HG03457 (cell line): ENCODE measurements around the gene ZNF24.

ENCODE experiments used
- ATAC-seq: cut with Tn5 transposase; IDR thresholded peaks from one replicate; pipeline ENCODE4 v1.9.1; 2021; ENCODE audit warnings: moderate number of reproducible peaks; ENCODE audit not compliant: unreplicated experiment

The ZNF24 gene

DNA sequence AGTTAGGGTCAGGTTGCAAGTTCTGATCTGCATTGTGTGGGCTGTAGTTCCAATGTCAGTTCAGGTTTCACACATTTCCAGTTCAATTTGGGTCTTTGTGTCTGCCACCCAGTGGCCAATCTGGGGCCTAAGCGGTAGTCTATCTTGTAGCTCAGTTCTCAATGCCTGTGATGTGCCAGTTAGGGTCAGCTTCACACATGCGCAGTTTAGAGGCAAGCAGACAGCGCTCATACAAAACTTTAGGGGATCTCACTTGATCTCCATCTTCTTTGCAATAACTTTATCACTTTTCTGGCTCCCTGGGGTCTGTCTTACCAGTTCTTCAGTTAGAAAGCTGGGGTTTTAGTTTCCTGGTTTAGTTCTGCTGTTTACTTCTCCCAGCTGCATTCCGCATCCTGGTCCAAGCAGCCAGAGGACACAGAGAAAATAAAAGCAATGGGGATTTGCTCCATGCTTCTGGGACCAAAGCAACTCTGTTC, 11.0 kb upstream of the ZNF24 start:
- ATAC-seq = peak; percentile 77

DNA sequence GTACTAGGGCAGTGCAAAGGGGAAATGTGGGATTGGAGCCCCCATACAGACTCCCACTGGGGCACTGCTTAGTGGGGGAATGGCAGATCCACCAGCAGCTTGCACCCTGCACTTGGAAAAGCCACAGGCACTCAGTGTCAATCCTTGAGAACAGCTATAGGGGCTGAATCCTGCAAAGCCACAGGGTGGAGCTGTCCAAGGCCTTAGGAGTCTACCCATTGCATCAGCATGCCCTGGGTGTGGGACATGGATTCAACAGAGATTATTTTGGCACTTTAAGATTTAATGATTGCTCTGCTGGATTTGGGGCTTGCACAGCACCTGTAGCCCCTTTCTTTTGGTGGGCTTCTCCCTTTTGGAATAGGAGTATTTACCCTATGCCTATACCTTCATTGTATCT, 8.6 kb upstream of the ZNF24 start:
- ATAC-seq = no peak

DNA sequence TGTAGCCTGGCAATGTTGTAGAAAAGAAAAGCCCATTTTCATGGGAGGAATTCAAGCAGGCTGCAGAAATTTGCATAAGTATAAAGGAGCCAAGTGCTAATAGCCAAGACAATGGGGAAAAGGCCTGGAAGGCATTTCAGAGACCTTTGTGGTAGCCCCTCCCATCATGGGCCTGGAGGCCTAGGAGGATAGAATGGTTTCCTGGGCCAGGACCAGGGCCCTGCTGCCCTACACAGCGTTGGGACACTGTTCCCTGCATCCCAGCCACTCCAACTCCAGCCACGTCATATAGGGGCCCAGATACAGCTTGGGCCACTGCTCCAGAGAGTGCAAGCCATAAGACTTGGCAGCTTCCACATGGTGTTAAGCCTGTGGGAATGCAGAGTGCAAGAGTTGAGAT, 8.1 kb upstream of the ZNF24 start:
- ATAC-seq = no peak

DNA sequence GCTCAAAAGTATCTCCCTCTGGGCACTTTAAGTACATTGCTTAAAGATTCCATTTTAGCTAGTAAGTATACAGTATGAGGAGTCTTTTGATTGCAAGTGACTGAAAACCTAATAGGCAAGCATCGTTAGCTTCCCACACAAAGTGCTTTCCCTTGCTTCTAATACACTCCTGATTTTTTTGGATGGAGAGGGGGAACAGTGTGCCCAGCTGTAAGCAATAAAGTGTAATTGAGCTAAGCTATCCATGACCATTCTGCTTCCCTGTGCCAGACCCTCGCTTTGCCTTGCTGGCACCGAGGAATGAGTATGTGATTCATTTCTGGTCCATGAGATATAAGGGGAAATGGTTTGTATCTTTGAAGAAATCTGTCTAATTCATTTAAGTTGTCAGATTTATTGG, 3.8 kb upstream of the ZNF24 start:
- no peak for ATAC-seq

DNA sequence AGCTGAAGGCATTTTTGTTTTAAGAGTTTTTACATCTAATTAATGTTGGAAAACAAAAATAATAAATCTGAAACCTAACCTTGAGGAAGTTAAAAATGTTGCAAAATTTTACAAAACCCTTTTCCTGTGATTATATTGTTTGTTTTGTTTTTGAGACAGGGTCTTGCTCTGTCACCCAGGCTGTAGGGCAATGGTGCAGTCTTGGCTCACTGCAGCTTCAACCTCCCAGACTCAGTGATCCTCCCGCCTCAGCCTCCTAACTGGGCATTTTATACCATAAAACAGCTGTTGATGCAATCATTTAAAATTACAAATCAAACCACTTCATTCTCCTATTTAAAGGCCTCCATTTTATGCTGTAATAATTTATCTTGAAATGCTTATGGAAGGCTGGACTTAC, 1.7 kb upstream of the ZNF24 start:
- no peak for ATAC-seq

DNA sequence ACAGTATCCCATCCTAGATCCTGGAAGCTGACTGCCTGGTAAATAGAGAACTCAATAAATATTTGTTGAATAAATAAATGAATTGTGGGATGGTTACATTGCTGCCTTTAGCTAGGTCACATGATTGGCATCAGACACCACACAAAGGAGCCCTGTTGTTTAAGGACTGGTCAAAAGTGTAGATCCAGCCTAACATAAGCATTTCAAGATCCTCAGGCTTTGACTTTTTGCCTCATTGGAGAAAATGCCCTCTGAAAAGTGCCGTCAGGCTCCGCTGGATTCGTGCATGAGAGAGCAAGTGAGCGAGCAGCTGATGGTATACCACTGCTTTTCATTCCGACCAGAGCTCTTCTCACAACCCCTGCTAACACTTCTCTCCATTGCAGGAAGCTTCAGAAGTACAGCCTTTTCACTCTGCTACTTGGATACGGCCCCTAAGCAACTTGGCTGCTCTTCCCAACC, 1.3 kb upstream of the ZNF24 start:
- no peak for ATAC-seq

DNA sequence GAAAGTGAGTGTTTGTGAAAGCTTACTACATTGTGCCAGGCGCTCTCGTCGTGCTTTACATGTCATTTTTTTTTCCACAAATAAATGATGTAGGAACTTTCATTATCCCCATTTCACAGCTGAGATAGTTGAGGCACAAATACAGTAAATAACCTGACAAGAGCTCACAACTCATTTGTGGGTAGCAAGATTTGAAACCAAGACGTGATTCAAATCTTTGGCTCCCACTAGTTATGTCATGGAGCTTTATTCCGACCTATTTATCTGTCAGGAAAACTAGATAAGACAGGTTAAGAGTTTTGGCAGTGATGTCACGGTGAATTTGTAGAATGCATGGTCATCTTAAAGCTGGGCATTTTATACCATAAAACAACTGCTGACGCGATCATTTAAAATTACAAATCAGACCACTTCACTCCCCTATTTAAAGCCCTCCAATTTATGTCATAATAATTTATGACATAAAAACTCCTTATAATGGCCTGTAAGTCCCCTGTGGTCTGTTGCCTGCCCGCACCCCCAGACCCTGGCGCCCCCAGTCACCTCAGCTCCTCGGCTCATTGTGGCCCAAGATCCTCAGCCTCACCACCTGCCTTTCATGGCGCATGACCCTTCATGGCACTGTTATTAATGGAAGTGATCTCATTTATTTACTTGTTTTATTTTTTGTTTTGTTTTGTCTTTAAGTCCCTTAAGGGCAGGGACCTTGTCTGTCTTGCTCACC, 678 bp upstream of the ZNF24 start:
- peak; percentile 5 for ATAC-seq

DNA sequence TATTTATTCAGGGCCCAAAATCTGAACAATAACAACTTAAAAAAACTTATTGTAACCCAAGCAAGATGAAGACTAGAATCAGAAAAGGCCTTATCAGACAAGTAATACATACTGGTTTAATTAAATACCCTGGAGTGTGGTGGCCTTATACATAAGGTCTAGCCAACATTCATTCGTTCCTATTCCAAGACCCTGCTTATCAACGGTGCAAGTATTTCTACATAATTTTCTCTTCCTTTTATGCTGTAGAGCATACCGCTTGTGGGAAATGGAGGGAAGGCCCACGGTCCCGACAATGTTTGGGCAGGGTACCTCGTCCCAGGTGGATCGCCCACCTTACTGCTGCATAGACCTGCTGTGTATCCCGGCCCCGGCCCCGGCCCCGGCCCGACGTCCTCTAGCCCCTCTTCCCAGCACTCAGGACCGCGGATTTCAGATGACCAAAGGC, 708 bp downstream of the ZNF24 start:
- ATAC-seq = no peak

DNA sequence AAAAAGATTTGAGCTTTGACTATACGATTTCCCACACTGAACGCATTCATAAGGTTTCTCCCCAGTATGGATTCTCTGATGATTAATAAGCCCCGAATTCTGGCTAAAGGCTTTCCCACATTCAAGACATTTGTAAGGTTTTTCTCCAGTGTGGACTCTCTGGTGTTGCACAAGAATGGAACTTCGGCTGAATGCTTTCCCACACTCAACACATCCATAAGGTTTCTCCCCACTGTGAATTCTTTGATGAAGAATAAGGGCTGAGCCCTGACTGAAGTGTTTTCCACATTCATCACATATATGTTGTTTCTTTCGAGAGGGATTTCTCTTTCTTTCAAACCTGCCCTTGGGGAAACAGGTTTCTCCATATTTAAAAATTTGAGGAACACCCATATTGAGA, 6.9 kb downstream of the ZNF24 start:
- ATAC-seq = no peak

DNA sequence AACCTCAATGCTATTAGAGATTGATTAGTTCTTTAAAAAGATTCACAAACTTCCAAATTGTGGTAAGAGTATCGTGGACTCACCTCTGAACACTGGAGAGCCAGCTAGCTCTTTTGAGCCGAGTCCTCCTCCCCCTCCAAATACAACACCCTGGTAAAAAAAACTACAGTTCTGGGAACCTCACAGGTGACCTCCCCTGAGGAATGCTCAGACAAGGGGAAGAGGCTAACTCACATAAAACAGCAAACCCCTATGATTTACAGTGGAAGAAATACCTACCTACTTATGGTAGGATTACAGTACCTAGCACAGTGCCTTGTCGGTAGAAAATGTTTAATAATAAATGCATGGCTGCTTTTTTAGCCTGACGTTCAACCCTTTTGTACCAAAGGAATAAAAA, 8.4 kb downstream of the ZNF24 start:
- no peak for ATAC-seq

DNA sequence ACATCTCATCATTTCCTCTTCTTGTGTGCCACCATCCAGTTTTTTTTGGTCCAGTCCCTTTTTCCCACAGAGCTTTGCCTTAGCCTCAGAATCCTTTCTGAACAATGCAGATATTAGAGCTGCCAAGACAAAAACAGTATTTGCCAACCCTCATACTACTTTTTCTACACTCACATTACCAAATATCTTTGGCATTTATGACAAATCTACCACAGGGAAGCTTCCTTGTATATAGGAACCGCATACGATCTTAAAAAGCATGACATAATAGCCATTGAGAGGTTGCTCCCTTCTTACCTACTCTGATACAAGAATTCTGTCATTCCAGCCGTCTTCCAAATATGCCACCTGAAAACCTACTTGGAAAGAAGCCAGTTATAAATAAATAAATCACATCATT, 9.4 kb downstream of the ZNF24 start:
- no peak for ATAC-seq

DNA sequence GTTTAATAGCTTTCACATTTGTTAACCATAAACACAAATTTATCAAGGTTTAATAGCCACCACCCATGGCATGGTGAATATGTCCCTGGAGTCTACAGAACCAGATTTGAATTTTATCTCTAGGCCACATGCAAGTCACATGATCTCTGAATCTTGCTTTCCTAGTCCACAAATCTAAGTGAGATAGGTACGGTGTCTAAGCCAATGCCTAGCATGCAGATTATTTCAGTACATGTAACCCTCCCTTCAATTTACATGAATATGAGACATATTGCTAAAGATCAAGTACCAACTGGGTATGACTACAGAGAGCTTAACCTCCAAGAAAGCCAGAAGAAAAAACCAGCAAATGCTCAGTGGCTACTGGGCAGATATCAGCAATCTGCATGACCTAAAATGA, 10.0 kb downstream of the ZNF24 start:
- no peak for ATAC-seq

DNA sequence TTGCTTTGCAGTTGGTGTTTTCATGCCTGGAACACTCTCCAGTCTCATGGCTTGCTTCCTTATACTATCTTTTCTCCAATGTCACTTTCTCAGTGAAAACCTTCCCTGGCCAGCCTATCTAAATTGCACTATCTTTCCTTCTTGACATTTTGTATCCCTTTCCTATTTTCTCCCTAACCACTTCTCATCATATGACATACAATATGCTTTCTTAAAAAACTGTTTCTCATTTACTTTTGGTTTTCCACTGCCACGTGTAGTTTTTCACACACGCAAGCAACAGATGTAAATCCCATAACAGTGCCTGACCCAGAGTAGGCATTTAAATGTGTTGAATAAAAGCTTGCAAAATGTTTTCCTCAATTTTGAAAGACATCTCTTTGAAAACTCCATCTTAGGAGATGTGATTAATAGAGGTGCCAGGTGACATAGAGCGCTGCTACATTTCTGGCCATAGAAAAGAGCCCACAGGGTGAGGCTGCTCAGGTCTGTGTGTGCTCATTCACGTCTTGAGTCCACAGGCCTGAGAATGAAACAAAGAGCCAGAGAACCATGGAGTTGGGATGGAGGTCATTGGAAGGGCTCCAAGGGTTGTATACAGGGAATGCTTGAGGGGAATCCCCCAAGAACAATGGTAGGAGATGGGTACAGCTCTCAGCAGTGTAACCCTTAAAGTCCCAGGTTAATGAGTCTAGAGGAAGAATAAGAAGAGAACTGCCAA, 12.7 kb downstream of the ZNF24 start:
- ATAC-seq = no peak

DNA sequence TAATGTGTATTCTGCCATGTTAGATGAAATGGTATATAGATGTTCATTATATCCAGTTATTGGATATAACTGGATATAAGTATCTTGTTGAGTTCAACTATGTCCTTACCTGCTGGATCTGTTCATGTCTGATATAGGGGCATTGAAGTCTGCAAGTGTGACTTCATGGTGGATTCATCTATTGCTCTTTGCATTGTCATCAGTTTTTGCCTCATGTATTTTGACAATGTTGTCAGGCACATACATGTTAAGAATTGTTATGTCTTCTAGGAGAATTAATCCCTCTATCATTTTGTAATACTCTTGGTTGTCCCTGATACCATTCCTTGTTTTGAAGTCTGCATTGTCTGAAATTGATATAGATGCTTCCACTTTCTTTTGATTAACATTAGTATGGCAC, 15.4 kb downstream of the ZNF24 start:
- ATAC-seq = no peak

DNA sequence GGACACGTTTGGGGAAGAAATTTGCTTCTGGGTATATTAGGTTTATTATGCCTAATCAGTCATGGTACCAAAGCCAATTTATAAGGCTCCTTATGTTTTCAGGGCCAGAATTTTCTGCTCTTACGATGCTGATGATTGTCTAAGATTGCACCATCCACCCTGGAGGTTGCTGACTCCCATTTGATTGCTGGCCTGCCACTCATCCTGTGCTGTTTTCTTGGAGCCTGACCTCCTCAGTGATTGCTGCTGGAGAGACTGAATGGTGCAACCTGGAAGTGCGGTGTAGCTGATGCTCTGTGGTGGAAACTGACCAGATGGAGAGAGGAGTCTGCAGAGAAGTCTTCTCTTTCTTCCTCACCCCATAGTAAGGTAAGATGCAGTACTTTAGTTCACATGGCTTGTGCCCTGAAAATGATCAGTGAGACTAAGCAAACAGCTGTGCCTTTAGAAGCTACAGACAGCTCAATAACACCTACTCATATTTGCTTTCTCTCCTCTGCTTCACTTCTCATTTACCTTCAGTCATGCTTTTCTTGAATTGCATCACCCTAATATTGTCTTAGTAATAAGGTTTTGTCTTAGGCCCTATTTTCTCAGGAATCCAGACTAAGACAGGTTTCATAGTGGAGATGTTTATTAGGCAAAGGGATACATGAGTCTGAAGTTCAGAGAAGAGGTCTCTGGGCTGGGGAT, 17.4 kb downstream of the ZNF24 start:
- ATAC-seq = no peak

DNA sequence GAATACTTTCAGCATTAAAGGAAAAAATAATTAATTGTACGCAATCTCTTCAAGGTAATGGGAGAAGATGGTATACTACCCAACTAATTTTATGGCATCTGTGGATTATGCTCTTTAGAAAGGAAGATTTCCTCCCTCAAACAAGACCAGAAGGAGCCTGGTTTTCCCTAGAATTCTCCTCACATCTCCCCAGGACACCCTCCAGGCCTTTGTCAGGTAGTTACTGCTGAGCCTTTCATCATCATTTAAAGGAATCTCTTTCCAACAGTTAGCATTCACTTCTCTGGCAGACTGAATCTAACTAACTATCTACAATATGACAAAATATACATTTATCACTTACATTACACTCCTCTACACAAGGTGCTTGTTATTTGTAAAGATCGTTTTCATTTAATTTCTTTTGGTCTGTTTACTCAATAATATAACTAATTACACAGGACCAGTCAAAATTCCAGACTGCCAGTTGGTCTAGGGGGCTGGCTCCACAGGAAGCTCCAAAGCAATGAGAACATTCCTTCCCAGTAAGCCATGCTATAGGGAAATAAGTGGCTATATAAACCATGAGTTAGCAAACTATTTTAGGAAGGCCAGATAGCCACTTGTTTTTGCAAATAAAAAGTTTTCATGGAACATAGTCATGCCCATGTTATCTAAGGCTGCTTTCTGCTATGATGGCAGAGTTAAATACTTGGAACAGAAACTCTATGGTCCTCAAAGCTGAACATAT, 19.1 kb downstream of the ZNF24 start:
- ATAC-seq = no peak

DNA sequence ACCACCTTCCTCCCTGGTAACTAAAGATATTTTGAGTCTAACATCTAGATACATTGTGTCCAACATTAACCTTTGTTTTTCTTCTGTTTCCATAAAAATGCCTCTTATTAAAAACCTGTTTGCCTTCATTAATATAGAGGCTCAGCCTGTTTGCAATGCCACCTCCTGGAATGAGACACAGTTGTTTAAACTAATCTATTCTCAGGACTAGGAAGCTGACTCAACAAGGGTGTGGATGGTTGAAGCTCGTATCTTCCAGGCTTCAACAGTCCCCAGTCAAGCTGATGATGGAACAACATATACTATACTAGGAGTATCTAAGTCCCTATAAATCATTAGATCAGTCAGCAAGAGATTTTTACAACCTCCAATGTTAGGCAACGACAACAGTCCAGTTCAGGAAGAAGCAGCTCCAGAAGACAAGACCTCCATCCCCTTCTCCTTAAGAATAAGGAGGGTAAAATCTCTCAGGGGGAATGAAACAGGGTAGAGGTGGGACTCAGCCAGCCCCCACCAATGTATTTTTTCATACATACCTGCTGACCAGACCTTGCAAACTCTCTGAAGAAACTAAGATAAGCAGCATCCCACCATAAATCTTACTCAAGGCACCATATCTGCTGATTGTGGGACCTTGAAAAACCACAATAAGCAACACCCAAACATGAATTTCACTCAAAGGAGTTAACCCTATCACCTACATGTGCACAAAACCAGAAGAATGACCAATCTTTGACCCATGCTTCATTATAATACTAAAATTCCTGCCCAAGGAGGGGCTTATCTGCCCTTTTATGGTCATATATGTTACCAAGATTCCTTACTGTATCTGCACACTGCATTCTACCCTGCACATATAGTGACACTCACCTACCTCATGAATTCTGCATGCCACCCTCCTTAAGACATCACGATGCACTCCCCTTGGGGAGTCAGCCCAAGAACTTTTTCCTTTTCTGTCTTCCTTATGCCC, 21.4 kb downstream of the ZNF24 start:
- ATAC-seq = no peak

DNA sequence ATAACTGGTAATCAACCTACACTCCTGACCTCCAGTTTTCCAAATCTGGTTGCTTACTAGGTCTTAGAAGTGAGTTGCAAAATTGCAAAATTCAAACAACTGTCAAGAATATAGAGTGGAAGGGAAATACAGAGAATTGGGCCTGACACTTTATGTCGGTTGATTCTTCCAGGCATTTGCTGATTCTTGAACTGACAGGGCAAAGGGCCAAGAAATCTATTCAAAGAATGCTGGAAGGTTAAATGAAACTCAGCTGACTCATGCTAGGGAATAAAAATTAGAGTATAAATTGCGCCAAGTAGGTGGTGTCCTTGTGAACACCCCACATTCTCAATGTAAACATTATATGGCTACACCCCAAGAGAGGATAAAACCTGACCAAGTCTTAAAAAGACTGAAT, 32.7 kb downstream of the ZNF24 start:
- no peak for ATAC-seq

DNA sequence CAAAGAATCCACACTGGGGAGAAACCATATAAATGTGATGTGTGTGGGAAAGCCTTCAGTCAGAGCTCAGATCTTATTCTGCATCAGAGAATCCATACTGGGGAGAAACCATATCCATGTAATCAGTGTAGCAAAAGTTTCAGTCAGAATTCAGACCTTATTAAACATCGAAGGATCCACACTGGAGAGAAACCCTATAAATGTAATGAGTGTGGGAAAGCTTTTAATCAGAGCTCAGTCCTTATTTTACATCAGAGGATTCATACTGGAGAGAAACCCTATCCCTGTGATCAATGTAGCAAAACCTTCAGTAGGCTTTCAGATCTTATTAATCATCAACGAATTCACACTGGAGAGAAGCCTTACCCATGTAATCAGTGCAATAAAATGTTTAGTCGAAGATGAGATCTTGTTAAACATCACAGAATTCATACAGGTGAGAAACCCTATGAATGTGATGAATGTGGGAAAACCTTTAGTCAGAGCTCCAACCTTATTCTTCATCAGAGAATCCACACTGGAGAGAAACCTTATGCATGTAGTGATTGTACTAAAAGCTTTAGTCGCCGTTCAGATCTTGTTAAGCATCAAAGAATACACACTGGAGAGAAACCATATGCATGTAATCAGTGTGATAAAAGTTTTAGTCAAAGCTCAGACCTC, 37.5 kb downstream of the ZNF24 start:
- ATAC-seq = no peak
